ENCODE measurements around the gene SCTR. TPM values are rescaled to one million over a fixed set of nuclear protein-coding genes. Genes with fewer than 3 reads are reported as not detected.

The SCTR gene
- total RNA-seq, 2 experiments from 2014 or later = not detected

- Mint-ChIP-seq H3K4me3 (no peak overlapping the region), H3K4me1 (ENCODE audit: low read depth) (no peaks in the 10 kb centered on the region), H3K27ac (no peak overlapping the region), H3K36me3 (ENCODE audit: low read depth) (no peaks in the 10 kb centered on the region), H3K27me3 (ENCODE audit: low read depth) (peaks cover 3% of the 10 kb centered on the region), H3K9me3 (ENCODE audit: insufficient read depth) (no peaks in the 10 kb centered on the region)
- DNase-seq = no peak
- POLR2A ChIA-PET = no interaction called here
- CTCF ChIA-PET = no interaction called here
- ATAC-seq = no peak
Observed at GRCh38 chr2:119491776-119492525, 32.3 kb downstream of the SCTR start.

GRCh38 chr2:119490653-119491195, 33.6 kb downstream of the SCTR start:
- Mint-ChIP-seq H3K36me3 (ENCODE audit: low read depth) (no peaks in the 10 kb centered on the region), H3K4me3 (no peak overlapping the region), H3K9me3 (ENCODE audit: insufficient read depth) (no peaks in the 10 kb centered on the region), H3K27me3 (ENCODE audit: low read depth) (peaks cover 6% of the 10 kb centered on the region), H3K4me1 (ENCODE audit: low read depth) (no peaks in the 10 kb centered on the region), H3K27ac (no peak overlapping the region)
- DNase-seq = no peak
- ChIA-PET CTCF (no interaction called here), POLR2A (no interaction called here)
- no peak for ATAC-seq

- H3K9me3 Mint-ChIP-seq (ENCODE audit: insufficient read depth) = no peaks in the 10 kb centered on the region
Observed at GRCh38 chr2:119490106-119490505, 34.2 kb downstream of the SCTR start.

GRCh38 chr2:119489232-119489952, 34.9 kb downstream of the SCTR start:
- H3K27me3 Mint-ChIP-seq (ENCODE audit: low read depth) = peaks cover 2% of the 10 kb centered on the region
- H3K4me3 Mint-ChIP-seq = no peak overlapping the region
- ATAC-seq (no peak), DNase-seq (no peak)
- no peak overlapping the region for H3K27ac Mint-ChIP-seq
- ChIA-PET CTCF (interaction anchor here (5.1 kb wide), 1 partner anchor 13 kb away, joined by 25 read pairs; no protein-coding TSS in a partner anchor), POLR2A (no interaction called here)
- H3K36me3 Mint-ChIP-seq (ENCODE audit: low read depth) = no peaks in the 10 kb centered on the region
- H3K9me3 Mint-ChIP-seq (ENCODE audit: insufficient read depth) = no peaks in the 10 kb centered on the region
- H3K4me1 Mint-ChIP-seq (ENCODE audit: low read depth) = no peaks in the 10 kb centered on the region

More at GRCh38 chr2:119490106-119490505, 34.2 kb downstream of the SCTR start:
- H3K36me3 Mint-ChIP-seq (ENCODE audit: low read depth) = no peaks in the 10 kb centered on the region
- DNase-seq = no peak
- H3K27ac Mint-ChIP-seq = no peak overlapping the region
- H3K4me3 Mint-ChIP-seq = no peak overlapping the region
- CTCF ChIA-PET = interaction anchor here (5.1 kb wide), 1 partner anchor 14 kb away, joined by 25 read pairs; no protein-coding TSS in a partner anchor
- no peaks in the 10 kb centered on the region for H3K4me1 Mint-ChIP-seq (ENCODE audit: low read depth)
- POLR2A ChIA-PET = no interaction called here
- ATAC-seq = no peak
- peaks cover 5% of the 10 kb centered on the region for H3K27me3 Mint-ChIP-seq (ENCODE audit: low read depth)

GRCh38 chr2:119488245-119489214, 35.8 kb downstream of the SCTR start:
- no peak for ATAC-seq
- H3K27ac Mint-ChIP-seq = no peak overlapping the region
- no peak for DNase-seq
- peaks cover 2% of the 10 kb centered on the region for H3K27me3 Mint-ChIP-seq (ENCODE audit: low read depth)
- H3K4me1 Mint-ChIP-seq (ENCODE audit: low read depth) = no peaks in the 10 kb centered on the region
- H3K9me3 Mint-ChIP-seq (ENCODE audit: insufficient read depth) = no peaks in the 10 kb centered on the region
- no peak overlapping the region for H3K4me3 Mint-ChIP-seq
- H3K36me3 Mint-ChIP-seq (ENCODE audit: low read depth) = no peaks in the 10 kb centered on the region
- POLR2A ChIA-PET = no interaction called here
- CTCF ChIA-PET = interaction anchor here (5.1 kb wide), 1 partner anchor 12 kb away, joined by 25 read pairs; no protein-coding TSS in a partner anchor

GRCh38 chr2:119487434-119488244, 36.6 kb downstream of the SCTR start:
- ChIA-PET POLR2A (no interaction called here), CTCF (interaction anchor here (5.1 kb wide), 1 partner anchor 11 kb away, joined by 25 read pairs; no protein-coding TSS in a partner anchor)
- ATAC-seq (no peak), DNase-seq (no peak)
- no peaks in the 10 kb centered on the region for H3K9me3 Mint-ChIP-seq (ENCODE audit: insufficient read depth)
- no peaks in the 10 kb centered on the region for H3K36me3 Mint-ChIP-seq (ENCODE audit: low read depth)
- no peak overlapping the region for H3K27ac Mint-ChIP-seq
- H3K4me1 Mint-ChIP-seq (ENCODE audit: low read depth) = no peaks in the 10 kb centered on the region
- H3K4me3 Mint-ChIP-seq = no peak overlapping the region
- peaks cover 2% of the 10 kb centered on the region for H3K27me3 Mint-ChIP-seq (ENCODE audit: low read depth)

GRCh38 chr2:119486886-119487285, 37.4 kb downstream of the SCTR start:
- Mint-ChIP-seq H3K4me3 (no peak overlapping the region), H3K27me3 (ENCODE audit: low read depth) (peaks cover 2% of the 10 kb centered on the region), H3K9me3 (ENCODE audit: insufficient read depth) (no peaks in the 10 kb centered on the region), H3K36me3 (ENCODE audit: low read depth) (no peaks in the 10 kb centered on the region), H3K4me1 (ENCODE audit: low read depth) (no peaks in the 10 kb centered on the region), H3K27ac (no peak overlapping the region)
- no peak for DNase-seq
- CTCF ChIA-PET = interaction anchor here (5.1 kb wide), 1 partner anchor 10 kb away, joined by 25 read pairs; no protein-coding TSS in a partner anchor
- POLR2A ChIA-PET = no interaction called here
- ATAC-seq = no peak

- CTCF ChIA-PET = interaction anchor here (5.1 kb wide), 1 partner anchor 10 kb away, joined by 25 read pairs; no protein-coding TSS in a partner anchor
Observed at GRCh38 chr2:119486196-119486827, 38.0 kb downstream of the SCTR start.

GRCh38 chr2:119485336-119486110, 38.8 kb downstream of the SCTR start:
- POLR2A ChIA-PET = no interaction called here
- H3K27me3 Mint-ChIP-seq (ENCODE audit: low read depth) = peaks cover 2% of the 10 kb centered on the region
- no peaks in the 10 kb centered on the region for H3K36me3 Mint-ChIP-seq (ENCODE audit: low read depth)
- CTCF ChIA-PET = interaction anchor here (5.1 kb wide), 1 partner anchor 9 kb away, joined by 25 read pairs; no protein-coding TSS in a partner anchor
- H3K27ac Mint-ChIP-seq = no peak overlapping the region
- H3K4me1 Mint-ChIP-seq (ENCODE audit: low read depth) = no peaks in the 10 kb centered on the region
- H3K4me3 Mint-ChIP-seq = no peak overlapping the region
- no peaks in the 10 kb centered on the region for H3K9me3 Mint-ChIP-seq (ENCODE audit: insufficient read depth)
- DNase-seq (no peak), ATAC-seq (no peak)

More at GRCh38 chr2:119486196-119486827, 38.0 kb downstream of the SCTR start:
- Mint-ChIP-seq H3K4me3 (no peak overlapping the region), H3K9me3 (ENCODE audit: insufficient read depth) (no peaks in the 10 kb centered on the region), H3K27ac (no peak overlapping the region), H3K27me3 (ENCODE audit: low read depth) (peaks cover 2% of the 10 kb centered on the region), H3K36me3 (ENCODE audit: low read depth) (no peaks in the 10 kb centered on the region), H3K4me1 (ENCODE audit: low read depth) (no peaks in the 10 kb centered on the region)
- ATAC-seq (no peak), DNase-seq (no peak)
- POLR2A ChIA-PET = no interaction called here

GRCh38 chr2:119484834-119485233, 39.4 kb downstream of the SCTR start:
- DNase-seq (no peak), ATAC-seq (no peak)
- H3K4me1 Mint-ChIP-seq (ENCODE audit: low read depth) = no peaks in the 10 kb centered on the region
- ChIA-PET CTCF (interaction anchor here (5.1 kb wide), 1 partner anchor 8 kb away, joined by 25 read pairs; no protein-coding TSS in a partner anchor), POLR2A (no interaction called here)
- peaks cover 2% of the 10 kb centered on the region for H3K27me3 Mint-ChIP-seq (ENCODE audit: low read depth)
- H3K27ac Mint-ChIP-seq = no peak overlapping the region
- H3K4me3 Mint-ChIP-seq = no peak overlapping the region
- no peaks in the 10 kb centered on the region for H3K9me3 Mint-ChIP-seq (ENCODE audit: insufficient read depth)
- no peaks in the 10 kb centered on the region for H3K36me3 Mint-ChIP-seq (ENCODE audit: low read depth)

All from activated CD8-positive, alpha-beta T cell treated with anti-CD3 and anti-CD28 coated beads, Interleukin-2, amount 10 ng/mL, durations not matched to agents 7 days and 5 days (primary cell).